SK-N-SH (cell line): ENCODE data around the gene RPUSD3.

Experiments
- EP300 ChIP-seq, 2 experiments: IDR thresholded peaks; 2 replicates each; pipeline versions ENCODE4 v1.4.0 to v1.6.1; 2012; ENCODE audit warnings: borderline replicate concordance in 1 of 2, low read depth in 1 of 2, low read length in 1 of 2
- FOXJ3 ChIP-seq: sonication (generic); formaldehyde crosslinking; IDR thresholded peaks from 2 replicates; pipeline ENCODE4 v1.5.1; 2020; ENCODE audit warnings: mild to moderate bottlenecking, missing genetic modification reagents
- MEF2A ChIP-seq: IDR thresholded peaks from 2 replicates; pipeline ENCODE4 v1.4.0; 2012; ENCODE audit warnings: low read depth, borderline replicate concordance
- POLR2AphosphoS5 ChIP-seq: IDR thresholded peaks from 2 replicates; pipeline ENCODE4 v1.6.1; 2012; ENCODE audit warnings: low read depth, low read length
- SIN3A ChIP-seq: IDR thresholded peaks from 2 replicates; pipeline ENCODE4 v1.6.1; 2012; ENCODE audit warnings: low read depth, mild to moderate bottlenecking, low read length, moderate library complexity, borderline replicate concordance
- SMC3 ChIP-seq: IDR thresholded peaks from 2 replicates; pipeline ENCODE4 v1.6.1; 2012; ENCODE audit warnings: low read depth, low read length, improper control_type of control experiment
- TAF1 ChIP-seq: IDR thresholded peaks from 2 replicates; pipeline ENCODE4 v1.6.1; 2012; ENCODE audit warnings: low read depth, mild to moderate bottlenecking, low read length, moderate library complexity, borderline replicate concordance
- YY1 ChIP-seq: IDR thresholded peaks from 2 replicates; pipeline ENCODE4 v1.4.0; 2012; ENCODE audit warnings: low read depth, mild to moderate bottlenecking
- TF ChIP-seq, protein P1 (sequence below): fragments of 150-350 bp; IDR thresholded peaks from 2 replicates; pipeline ENCODE4 v1.6.1; 2016; ENCODE audit warnings: mild to moderate bottlenecking, low read depth, low read length
- TF ChIP-seq, protein P2 (sequence below): IDR thresholded peaks from 2 replicates; pipeline ENCODE4; 2012
- TF ChIP-seq, protein P3 (sequence below): fragments of 200-600 bp; sonication (generic); IDR thresholded peaks from 2 replicates; pipeline ENCODE4 v1.6.1; 2017; ENCODE audit warnings: antibody characterized with exemption, mild to moderate bottlenecking, moderate library complexity
- TF ChIP-seq, protein P4 (sequence below): IDR thresholded peaks from 2 replicates; pipeline ENCODE4 v1.4.0; 2012; ENCODE audit warnings: low read depth
- TF ChIP-seq, protein P5 (sequence below): IDR thresholded peaks from 2 replicates; pipeline ENCODE4 v1.6.1; 2012; ENCODE audit warnings: mild to moderate bottlenecking, low read depth, low read length, moderate library complexity

DNA sequence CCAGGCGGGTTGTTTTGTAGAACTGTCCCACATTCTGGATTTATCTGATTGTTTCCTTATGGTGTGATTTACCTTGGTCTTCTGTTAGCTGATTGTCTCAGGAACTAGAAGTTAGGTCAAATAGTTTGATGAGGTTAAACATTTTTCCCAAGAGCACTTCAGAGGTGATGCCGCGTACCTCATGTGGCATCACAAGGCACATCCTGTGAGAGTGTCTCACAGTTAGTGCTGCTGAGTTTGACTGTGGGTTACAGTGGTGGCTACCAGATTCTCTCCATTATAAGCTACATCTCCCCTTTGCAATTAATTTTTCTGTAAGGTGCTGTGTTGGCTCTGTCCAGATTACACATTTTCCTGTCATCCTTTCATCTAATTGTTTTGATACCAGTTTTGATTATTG, 12.6 kb downstream of the RPUSD3 start:
- TF ChIP-seq, protein P1, sequence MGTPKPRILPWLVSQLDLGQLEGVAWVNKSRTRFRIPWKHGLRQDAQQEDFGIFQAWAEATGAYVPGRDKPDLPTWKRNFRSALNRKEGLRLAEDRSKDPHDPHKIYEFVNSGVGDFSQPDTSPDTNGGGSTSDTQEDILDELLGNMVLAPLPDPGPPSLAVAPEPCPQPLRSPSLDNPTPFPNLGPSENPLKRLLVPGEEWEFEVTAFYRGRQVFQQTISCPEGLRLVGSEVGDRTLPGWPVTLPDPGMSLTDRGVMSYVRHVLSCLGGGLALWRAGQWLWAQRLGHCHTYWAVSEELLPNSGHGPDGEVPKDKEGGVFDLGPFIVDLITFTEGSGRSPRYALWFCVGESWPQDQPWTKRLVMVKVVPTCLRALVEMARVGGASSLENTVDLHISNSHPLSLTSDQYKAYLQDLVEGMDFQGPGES: no peak
- TF ChIP-seq MEF2A (no peak), YY1 (no peak), TAF1 (no peak), POLR2AphosphoS5 (no peak), SMC3 (no peak), SIN3A (no peak), EP300 (IDR thresholded peaks at IDR 0.05; ENCODE audit: borderline replicate concordance in 1 of 2, low read depth in 1 of 2, low read length in 1 of 2) (no peak), FOXJ3 (no peak)
- TF ChIP-seq, protein P2, sequence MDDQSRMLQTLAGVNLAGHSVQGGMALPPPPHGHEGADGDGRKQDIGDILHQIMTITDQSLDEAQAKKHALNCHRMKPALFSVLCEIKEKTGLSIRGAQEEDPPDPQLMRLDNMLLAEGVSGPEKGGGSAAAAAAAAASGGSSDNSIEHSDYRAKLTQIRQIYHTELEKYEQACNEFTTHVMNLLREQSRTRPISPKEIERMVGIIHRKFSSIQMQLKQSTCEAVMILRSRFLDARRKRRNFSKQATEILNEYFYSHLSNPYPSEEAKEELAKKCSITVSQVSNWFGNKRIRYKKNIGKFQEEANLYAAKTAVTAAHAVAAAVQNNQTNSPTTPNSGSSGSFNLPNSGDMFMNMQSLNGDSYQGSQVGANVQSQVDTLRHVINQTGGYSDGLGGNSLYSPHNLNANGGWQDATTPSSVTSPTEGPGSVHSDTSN: no peak
- TF ChIP-seq, protein P3, sequence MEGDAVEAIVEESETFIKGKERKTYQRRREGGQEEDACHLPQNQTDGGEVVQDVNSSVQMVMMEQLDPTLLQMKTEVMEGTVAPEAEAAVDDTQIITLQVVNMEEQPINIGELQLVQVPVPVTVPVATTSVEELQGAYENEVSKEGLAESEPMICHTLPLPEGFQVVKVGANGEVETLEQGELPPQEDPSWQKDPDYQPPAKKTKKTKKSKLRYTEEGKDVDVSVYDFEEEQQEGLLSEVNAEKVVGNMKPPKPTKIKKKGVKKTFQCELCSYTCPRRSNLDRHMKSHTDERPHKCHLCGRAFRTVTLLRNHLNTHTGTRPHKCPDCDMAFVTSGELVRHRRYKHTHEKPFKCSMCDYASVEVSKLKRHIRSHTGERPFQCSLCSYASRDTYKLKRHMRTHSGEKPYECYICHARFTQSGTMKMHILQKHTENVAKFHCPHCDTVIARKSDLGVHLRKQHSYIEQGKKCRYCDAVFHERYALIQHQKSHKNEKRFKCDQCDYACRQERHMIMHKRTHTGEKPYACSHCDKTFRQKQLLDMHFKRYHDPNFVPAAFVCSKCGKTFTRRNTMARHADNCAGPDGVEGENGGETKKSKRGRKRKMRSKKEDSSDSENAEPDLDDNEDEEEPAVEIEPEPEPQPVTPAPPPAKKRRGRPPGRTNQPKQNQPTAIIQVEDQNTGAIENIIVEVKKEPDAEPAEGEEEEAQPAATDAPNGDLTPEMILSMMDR: no peak
- TF ChIP-seq, protein P4, sequence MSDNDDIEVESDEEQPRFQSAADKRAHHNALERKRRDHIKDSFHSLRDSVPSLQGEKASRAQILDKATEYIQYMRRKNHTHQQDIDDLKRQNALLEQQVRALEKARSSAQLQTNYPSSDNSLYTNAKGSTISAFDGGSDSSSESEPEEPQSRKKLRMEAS: no peak
- TF ChIP-seq, protein P5, sequence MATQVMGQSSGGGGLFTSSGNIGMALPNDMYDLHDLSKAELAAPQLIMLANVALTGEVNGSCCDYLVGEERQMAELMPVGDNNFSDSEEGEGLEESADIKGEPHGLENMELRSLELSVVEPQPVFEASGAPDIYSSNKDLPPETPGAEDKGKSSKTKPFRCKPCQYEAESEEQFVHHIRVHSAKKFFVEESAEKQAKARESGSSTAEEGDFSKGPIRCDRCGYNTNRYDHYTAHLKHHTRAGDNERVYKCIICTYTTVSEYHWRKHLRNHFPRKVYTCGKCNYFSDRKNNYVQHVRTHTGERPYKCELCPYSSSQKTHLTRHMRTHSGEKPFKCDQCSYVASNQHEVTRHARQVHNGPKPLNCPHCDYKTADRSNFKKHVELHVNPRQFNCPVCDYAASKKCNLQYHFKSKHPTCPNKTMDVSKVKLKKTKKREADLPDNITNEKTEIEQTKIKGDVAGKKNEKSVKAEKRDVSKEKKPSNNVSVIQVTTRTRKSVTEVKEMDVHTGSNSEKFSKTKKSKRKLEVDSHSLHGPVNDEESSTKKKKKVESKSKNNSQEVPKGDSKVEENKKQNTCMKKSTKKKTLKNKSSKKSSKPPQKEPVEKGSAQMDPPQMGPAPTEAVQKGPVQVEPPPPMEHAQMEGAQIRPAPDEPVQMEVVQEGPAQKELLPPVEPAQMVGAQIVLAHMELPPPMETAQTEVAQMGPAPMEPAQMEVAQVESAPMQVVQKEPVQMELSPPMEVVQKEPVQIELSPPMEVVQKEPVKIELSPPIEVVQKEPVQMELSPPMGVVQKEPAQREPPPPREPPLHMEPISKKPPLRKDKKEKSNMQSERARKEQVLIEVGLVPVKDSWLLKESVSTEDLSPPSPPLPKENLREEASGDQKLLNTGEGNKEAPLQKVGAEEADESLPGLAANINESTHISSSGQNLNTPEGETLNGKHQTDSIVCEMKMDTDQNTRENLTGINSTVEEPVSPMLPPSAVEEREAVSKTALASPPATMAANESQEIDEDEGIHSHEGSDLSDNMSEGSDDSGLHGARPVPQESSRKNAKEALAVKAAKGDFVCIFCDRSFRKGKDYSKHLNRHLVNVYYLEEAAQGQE: no peak
